ENCODE measurements around the gene ENTPD6. TPM values are rescaled to one million over a fixed set of nuclear protein-coding genes. Genes with fewer than 3 reads are reported as not detected.

ENTPD6 gene
- total RNA-seq = 37.2 and 44.4 TPM in 2 replicates

GRCh38 chr20:25195014-25195961, at the start of gene ENTPD6:
Gene ENTPD6, plus strand, starts transcription at chr20:25195712. Its CDS starts 10,825 bp downstream, at chr20:25206537.
- POLR2A ChIA-PET = interaction anchor here (0.6 to 2.6 kb wide), 9 partner anchors 9 to 1871 kb away, joined by 3 to 19 read pairs (median 4); partner anchors contain the start of genes ACSS1, NXT1 and PYGB

GRCh38 chr20:25146976-25147375, 48.5 kb upstream of the ENTPD6 start:
- H3K4me3 Mint-ChIP-seq = no peak overlapping the region
- no peak for TF ChIP-seq CTCF (IDR thresholded peaks at IDR 0.05)
- ChIA-PET POLR2A (no interaction called here), CTCF (no interaction called here)
- H3K4me1 Mint-ChIP-seq = peaks cover 6% of the 10 kb centered on the region
- peaks cover 24% of the 10 kb centered on the region for H3K27me3 Mint-ChIP-seq
- no peak for ATAC-seq (ENCODE audit: low read depth)
- no peak for DNase-seq
- no peaks in the 10 kb centered on the region for H3K9me3 Mint-ChIP-seq
- intact Hi-C loops (cut with micrococcal nuclease) = no loop called here
- H3K36me3 Mint-ChIP-seq (ENCODE audit: low read depth) = no peaks in the 10 kb centered on the region
- no peak overlapping the region for H3K27ac Mint-ChIP-seq

More at GRCh38 chr20:25195014-25195961, at the start of gene ENTPD6:
- Mint-ChIP-seq H3K27me3 (no peaks in the 10 kb centered on the region), H3K27ac (peak within 1 kb of the TSS; percentile 86), H3K9me3 (no peaks in the 10 kb centered on the region), H3K36me3 (ENCODE audit: low read depth) (no peaks in the 10 kb centered on the region), H3K4me1 (peaks cover 20% of the 10 kb centered on the region), H3K4me3 (peak within 1 kb of the TSS; percentile 90)
- CTCF ChIA-PET = interaction anchor here (1.0 to 2.5 kb wide), 2 partner anchors 16 to 52 kb away, joined by 3 to 9 read pairs; partner anchors contain the start of gene PYGB
- TF ChIP-seq CTCF (IDR thresholded peaks at IDR 0.05) = no peak
- peak; percentile 99 for DNase-seq
- intact Hi-C loops (cut with micrococcal nuclease) = loop anchor here (1.0 to 5.0 kb wide), 8 partner anchors 52 to 1845 kb away; partner anchors contain the start of genes ABHD12, APMAP, NANP and NXT1
- ATAC-seq (ENCODE audit: low read depth) = peak; percentile 82

GRCh38 chr20:25147716-25148115, 47.8 kb upstream of the ENTPD6 start:
- no peak overlapping the region for H3K27ac Mint-ChIP-seq
- no peak for TF ChIP-seq CTCF (IDR thresholded peaks at IDR 0.05)
- ATAC-seq (ENCODE audit: low read depth) = no peak
- no peaks in the 10 kb centered on the region for H3K9me3 Mint-ChIP-seq
- intact Hi-C loops (cut with micrococcal nuclease) = no loop called here
- peaks cover 24% of the 10 kb centered on the region for H3K27me3 Mint-ChIP-seq
- H3K4me3 Mint-ChIP-seq = no peak overlapping the region
- DNase-seq = no peak
- peaks cover 6% of the 10 kb centered on the region for H3K4me1 Mint-ChIP-seq
- ChIA-PET CTCF (no interaction called here), POLR2A (no interaction called here)
- no peaks in the 10 kb centered on the region for H3K36me3 Mint-ChIP-seq (ENCODE audit: low read depth)

DNA sequence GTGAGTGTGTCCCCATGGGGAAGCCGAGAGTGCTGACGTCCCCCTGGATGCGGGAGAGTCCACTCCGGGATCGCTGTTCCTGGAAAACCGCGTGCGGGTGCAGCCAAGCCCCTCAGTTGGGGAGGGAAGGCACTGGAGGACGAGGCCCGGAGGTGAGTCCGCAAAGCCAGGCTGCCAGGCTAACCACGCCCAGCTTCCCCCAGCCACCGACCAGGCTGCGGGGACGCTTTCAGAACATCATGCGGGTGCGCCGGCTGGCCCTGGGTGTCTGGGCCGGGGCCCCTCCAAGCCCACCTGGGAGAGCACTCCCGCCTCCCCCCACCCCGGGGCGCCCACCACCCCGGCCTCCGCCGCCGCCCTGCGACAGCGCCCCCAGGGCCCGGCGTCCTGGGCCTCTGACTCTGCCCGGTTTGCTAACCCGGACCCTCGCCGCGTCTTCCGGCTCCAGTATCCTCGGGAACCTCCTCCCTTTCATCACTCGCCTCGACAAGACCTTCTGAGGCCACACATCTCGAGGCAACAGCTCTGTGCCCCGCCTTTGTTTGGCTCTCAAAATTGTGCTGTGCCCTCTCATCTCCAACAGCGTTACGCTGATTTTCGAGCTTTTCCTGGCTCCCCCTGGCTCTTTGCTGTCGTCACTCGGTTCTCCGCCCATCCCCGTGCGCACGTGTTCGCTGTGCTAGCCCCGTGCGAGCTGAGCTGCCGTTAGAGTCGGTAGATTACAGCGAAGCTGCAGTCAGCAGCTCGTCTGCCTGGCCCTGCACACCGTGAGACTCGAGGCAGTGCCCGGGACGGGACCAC, 47.1 kb upstream of the ENTPD6 start:
- peaks cover 6% of the 10 kb centered on the region for H3K4me1 Mint-ChIP-seq
- POLR2A ChIA-PET = no interaction called here

More for the DNA sequence above, 47.1 kb upstream of the ENTPD6 start:
- Mint-ChIP-seq H3K27me3 (peaks cover 24% of the 10 kb centered on the region), H3K4me3 (peak overlapping the region; percentile 86), H3K9me3 (no peaks in the 10 kb centered on the region), H3K36me3 (ENCODE audit: low read depth) (no peaks in the 10 kb centered on the region), H3K27ac (peak overlapping the region; percentile 78)
- intact Hi-C loops (cut with micrococcal nuclease) = no loop called here
- CTCF ChIA-PET = no interaction called here
- DNase-seq (peak; percentile 22), ATAC-seq (ENCODE audit: low read depth) (peak; percentile 67)
- TF ChIP-seq CTCF (IDR thresholded peaks at IDR 0.05) = no peak

Data from activated B cell treated with CpG ODN at 0.5 μM for 24 hours (primary cell).